ENCODE measurements around the gene MAP2. TPM values are rescaled to one million over a fixed set of nuclear protein-coding genes. Genes with fewer than 3 reads are reported as not detected.

The MAP2 gene
- total RNA-seq, 1 donor from 2014 or later = 16.5 TPM

- no peaks in the 10 kb centered on the region for H3K9me3 Mint-ChIP-seq (ENCODE audit: low read depth)
- no peak for DNase-seq (ENCODE audit: low spot score, unreplicated experiment)
- no peak for TF ChIP-seq CTCF (IDR thresholded peaks at IDR 0.05; ENCODE audit: unreplicated experiment)
- H3K27me3 Mint-ChIP-seq = no peaks in the 10 kb centered on the region
- peaks cover 5% of the 10 kb centered on the region for H3K4me1 Mint-ChIP-seq (ENCODE audit: low read depth)
- H3K4me3 Mint-ChIP-seq (ENCODE audit: low read depth) = no peak overlapping the region
- no peak overlapping the region for H3K27ac Mint-ChIP-seq
- H3K36me3 Mint-ChIP-seq (ENCODE audit: insufficient read depth) = no peaks in the 10 kb centered on the region
These were observed 239.8 kb downstream of the MAP2 start for GRCh38 chr2:209663656-209664055.

GRCh38 chr2:209666296-209666695, 242.4 kb downstream of the MAP2 start:
- H3K27ac Mint-ChIP-seq = no peak overlapping the region
- no peaks in the 10 kb centered on the region for H3K36me3 Mint-ChIP-seq (ENCODE audit: insufficient read depth)
- H3K27me3 Mint-ChIP-seq = no peaks in the 10 kb centered on the region
- H3K4me1 Mint-ChIP-seq (ENCODE audit: low read depth) = peaks cover 6% of the 10 kb centered on the region
- DNase-seq (ENCODE audit: low spot score, unreplicated experiment) = no peak
- no peaks in the 10 kb centered on the region for H3K9me3 Mint-ChIP-seq (ENCODE audit: low read depth)
- no peak for TF ChIP-seq CTCF (IDR thresholded peaks at IDR 0.05; ENCODE audit: unreplicated experiment)
- H3K4me3 Mint-ChIP-seq (ENCODE audit: low read depth) = no peak overlapping the region

GRCh38 chr2:209671020-209671680, 247.3 kb downstream of the MAP2 start:
- peaks cover 6% of the 10 kb centered on the region for H3K4me1 Mint-ChIP-seq (ENCODE audit: low read depth)
- H3K36me3 Mint-ChIP-seq (ENCODE audit: insufficient read depth) = no peaks in the 10 kb centered on the region
- no peaks in the 10 kb centered on the region for H3K27me3 Mint-ChIP-seq
- no peak overlapping the region for H3K4me3 Mint-ChIP-seq (ENCODE audit: low read depth)
- no peak for DNase-seq (ENCODE audit: low spot score, unreplicated experiment)
- no peak overlapping the region for H3K27ac Mint-ChIP-seq
- no peak for TF ChIP-seq CTCF (IDR thresholded peaks at IDR 0.05; ENCODE audit: unreplicated experiment)
- no peaks in the 10 kb centered on the region for H3K9me3 Mint-ChIP-seq (ENCODE audit: low read depth)

- Mint-ChIP-seq H3K9me3 (ENCODE audit: low read depth) (no peaks in the 10 kb centered on the region), H3K4me1 (ENCODE audit: low read depth) (peaks cover 6% of the 10 kb centered on the region), H3K36me3 (ENCODE audit: insufficient read depth) (no peaks in the 10 kb centered on the region), H3K4me3 (ENCODE audit: low read depth) (no peak overlapping the region), H3K27me3 (no peaks in the 10 kb centered on the region), H3K27ac (no peak overlapping the region)
- no peak for DNase-seq (ENCODE audit: low spot score, unreplicated experiment)
- TF ChIP-seq CTCF (IDR thresholded peaks at IDR 0.05; ENCODE audit: unreplicated experiment) = no peak
These were observed 250.0 kb downstream of the MAP2 start for GRCh38 chr2:209673811-209674210.

GRCh38 chr2:209680596-209680995, 256.7 kb downstream of the MAP2 start:
- no peak overlapping the region for H3K4me3 Mint-ChIP-seq (ENCODE audit: low read depth)
- H3K9me3 Mint-ChIP-seq (ENCODE audit: low read depth) = no peaks in the 10 kb centered on the region
- TF ChIP-seq CTCF (IDR thresholded peaks at IDR 0.05; ENCODE audit: unreplicated experiment) = no peak
- H3K4me1 Mint-ChIP-seq (ENCODE audit: low read depth) = peaks cover 17% of the 10 kb centered on the region
- H3K27ac Mint-ChIP-seq = no peak overlapping the region
- H3K27me3 Mint-ChIP-seq = no peaks in the 10 kb centered on the region
- no peaks in the 10 kb centered on the region for H3K36me3 Mint-ChIP-seq (ENCODE audit: insufficient read depth)
- no peak for DNase-seq (ENCODE audit: low spot score, unreplicated experiment)
